A673 (cell line): ENCODE measurements around the gene COX5B.
"Not testable (repeated sequence)": the region's sequence is repeated elsewhere in the genome, so short reads cannot be mapped to it uniquely, and the experiment has no call there.

ENCODE experiments used
- EZH2 ChIP-seq: fragments of 200-600 bp; sonication (generic); IDR thresholded peaks from 2 replicates; pipeline ENCODE4 v1.6.1; 2017; ENCODE audit warnings: borderline replicate concordance, low read depth, mild to moderate bottlenecking, mixed read lengths, antibody characterized with exemption, low read length; ENCODE audit not compliant: poor library complexity, severe bottlenecking
- TF ChIP-seq, protein P1 (sequence below): fragments of 300-800, 200-600 bp; sonication (generic); conservative IDR thresholded peaks from 2 replicates; pipeline ENCODE4 v1.5.1; 2017; ENCODE audit warnings: low read depth, mild to moderate bottlenecking, antibody characterized with exemption, low read length, moderate library complexity, mixed read lengths

DNA sequence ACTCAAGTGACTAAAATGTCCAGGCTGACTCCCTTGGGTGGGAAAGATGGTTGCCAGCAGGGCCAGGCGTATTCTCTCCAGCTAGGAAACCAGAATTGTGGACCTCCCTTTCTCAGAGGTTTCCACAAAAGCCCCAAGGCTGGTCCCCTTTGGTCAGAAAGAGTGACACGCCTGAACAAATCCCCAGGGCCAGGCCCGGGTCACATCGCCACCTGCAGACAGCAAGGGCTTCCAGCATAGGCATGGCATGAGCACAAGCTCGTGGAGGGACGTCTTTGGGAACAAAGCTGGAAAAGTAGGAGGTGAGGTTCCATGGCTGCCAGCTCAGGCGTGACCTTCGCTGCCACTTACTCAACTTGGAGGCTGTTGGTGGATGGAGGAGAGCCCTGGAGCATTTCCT, 40.8 kb upstream of the COX5B start:
- TF ChIP-seq, protein P1, sequence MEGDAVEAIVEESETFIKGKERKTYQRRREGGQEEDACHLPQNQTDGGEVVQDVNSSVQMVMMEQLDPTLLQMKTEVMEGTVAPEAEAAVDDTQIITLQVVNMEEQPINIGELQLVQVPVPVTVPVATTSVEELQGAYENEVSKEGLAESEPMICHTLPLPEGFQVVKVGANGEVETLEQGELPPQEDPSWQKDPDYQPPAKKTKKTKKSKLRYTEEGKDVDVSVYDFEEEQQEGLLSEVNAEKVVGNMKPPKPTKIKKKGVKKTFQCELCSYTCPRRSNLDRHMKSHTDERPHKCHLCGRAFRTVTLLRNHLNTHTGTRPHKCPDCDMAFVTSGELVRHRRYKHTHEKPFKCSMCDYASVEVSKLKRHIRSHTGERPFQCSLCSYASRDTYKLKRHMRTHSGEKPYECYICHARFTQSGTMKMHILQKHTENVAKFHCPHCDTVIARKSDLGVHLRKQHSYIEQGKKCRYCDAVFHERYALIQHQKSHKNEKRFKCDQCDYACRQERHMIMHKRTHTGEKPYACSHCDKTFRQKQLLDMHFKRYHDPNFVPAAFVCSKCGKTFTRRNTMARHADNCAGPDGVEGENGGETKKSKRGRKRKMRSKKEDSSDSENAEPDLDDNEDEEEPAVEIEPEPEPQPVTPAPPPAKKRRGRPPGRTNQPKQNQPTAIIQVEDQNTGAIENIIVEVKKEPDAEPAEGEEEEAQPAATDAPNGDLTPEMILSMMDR = not testable (repeated sequence)
- not testable (repeated sequence) for TF ChIP-seq EZH2
